Lung (tissue), 12 donors: ENCODE results near the gene KIF7. TPM values are rescaled to one million over a fixed set of nuclear protein-coding genes. Genes with fewer than 3 reads are reported as not detected.
"Not testable (repeated sequence)": the region's sequence is repeated elsewhere in the genome, so short reads cannot be mapped to it uniquely, and the experiment has no call there.

ENCODE experiments used
- ATAC-seq: fragments of 200-7000 bp; cut with Tn5 transposase; one replicate; pipeline ENCODE4 v1.9.1; 2020; ENCODE audit warnings: moderate number of reproducible peaks; ENCODE audit not compliant: insufficient read depth, low FRiP score
- DNase-seq, 3 donors: peaks; one replicate each; pipeline ENCODE4 v3.0.0-alpha.2; 2013 to 2017
- H3K27ac ChIP-seq, 2 donors: one replicate each; pipeline ENCODE4 v1.5.1; 2013; ENCODE audit warnings: mild to moderate bottlenecking in 2 of 2, moderate library complexity in 2 of 2, control low read depth in 1 of 2, inconsistent platforms in 1 of 2, low read depth in 1 of 2, low read length in 1 of 2
- H3K27me3 ChIP-seq, 3 donors: one replicate each; pipeline ENCODE4 v1.5.1; 2013; ENCODE audit warnings: low read length in 2 of 3; ENCODE audit not compliant: control insufficient read depth in 3 of 3, insufficient read depth in 3 of 3
- H3K36me3 ChIP-seq, 4 donors: one replicate each; pipeline ENCODE4 v1.5.1; 2013; ENCODE audit warnings: low read length in 4 of 4, mild to moderate bottlenecking in 1 of 4, moderate library complexity in 1 of 4; ENCODE audit not compliant: control insufficient read depth in 4 of 4, insufficient read depth in 4 of 4
- H3K4me1 ChIP-seq, 5 donors: one replicate each; pipeline ENCODE4 v1.5.1; 2013; ENCODE audit warnings: low read length in 5 of 5, mild to moderate bottlenecking in 2 of 5, moderate library complexity in 1 of 5; ENCODE audit not compliant: control insufficient read depth in 5 of 5, insufficient read depth in 5 of 5
- H3K4me3 ChIP-seq: one replicate; pipeline ENCODE4 v1.5.1; 2013; ENCODE audit warnings: mild to moderate bottlenecking, control low read depth, moderate library complexity
- H3K9ac ChIP-seq, 2 donors: one replicate each; pipeline ENCODE4 v1.5.1; 2013; ENCODE audit warnings: low read length in 2 of 2, control low read depth in 1 of 2; ENCODE audit not compliant: insufficient read depth in 1 of 2
- H3K9me3 ChIP-seq, 4 donors: one replicate each; pipeline ENCODE4 v1.5.1; 2013; ENCODE audit warnings: low read length in 3 of 4, mild to moderate bottlenecking in 1 of 4, moderate library complexity in 1 of 4; ENCODE audit not compliant: control insufficient read depth in 4 of 4, insufficient read depth in 3 of 4
- CTCF ChIP-seq: IDR thresholded peaks from 2 replicates; pipeline ENCODE4 v1.5.1; 2012; ENCODE audit warnings: mild to moderate bottlenecking; ENCODE audit errors: control extremely low read depth, extremely low read depth
- WGBS, 2 donors: extraction: QIAGEN DNeasy Blood & Tissue Kit; methylation state at CpG; one replicate each; pipeline ENCODE4 v1.1.7; 2013; 5-methylcytosine and 5-hydroxymethylcytosine counted together
- polyA plus RNA-seq, 2 donors: library from polyadenylated mRNA; stranded (reverse); fragments of 200-250 nt; gene quantifications; one replicate each; pipeline ENCODE4 v1.2.1, GENCODE V29; 2013
- total RNA-seq, 2 donors: library from RNA; depleted of rRNA in 1 of 2; stranded (reverse); fragments of >200 nt in 1 of 2; gene quantifications; one replicate each; pipeline ENCODE4 v1.2.1, GENCODE V29; 2014 to 2021
- donor health status: control.
- donor health status: control.
- donor health status: Bipolar disorder and iron deficiency.
- donor health status: healthy.
- donor health status: DM: yes; HTN: yes; CAD: no.

KIF7 gene
- total and polyA plus RNA-seq, 4 donors, result 1.3 to 6.5 (median 2.7) TPM

DNA sequence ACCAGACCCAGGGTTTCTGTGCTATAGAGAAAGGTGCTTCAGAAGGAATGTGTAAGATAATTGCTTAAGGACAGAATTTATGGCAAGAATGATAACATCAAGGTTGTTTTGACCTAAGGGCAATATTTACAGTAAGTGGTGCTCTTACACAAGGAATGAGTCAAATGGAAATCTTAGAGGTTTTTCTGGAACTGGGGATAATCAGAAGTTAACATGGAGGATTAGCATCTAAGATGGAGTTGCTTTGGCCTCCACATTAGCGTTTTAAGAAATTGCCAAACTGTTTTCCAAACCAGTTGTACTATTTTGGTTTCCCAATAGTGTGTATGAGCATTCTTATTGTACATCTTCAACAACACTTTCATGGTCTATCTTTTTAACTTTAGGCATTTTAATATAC, 38.4 kb upstream of the KIF7 start:
- ATAC-seq, result no peak
- Histone ChIP-seq H3K4me1 (peaks cover 0 to 8% (median 0%) of the 10 kb centered on the region in 5 donors), H3K27ac (no peak overlapping the region), H3K27me3 (no peaks in the 10 kb centered on the region), H3K9ac (no peak overlapping the region), H3K9me3 (no peaks in the 10 kb centered on the region), H3K4me3 (no peak overlapping the region), H3K36me3 (no peaks in the 10 kb centered on the region)
- no peak for DNase-seq
- WGBS, 2 donors, result 71 to 82% methylated on average over 1 of the region's 1 CpG
- TF ChIP-seq CTCF, result no peak

DNA sequence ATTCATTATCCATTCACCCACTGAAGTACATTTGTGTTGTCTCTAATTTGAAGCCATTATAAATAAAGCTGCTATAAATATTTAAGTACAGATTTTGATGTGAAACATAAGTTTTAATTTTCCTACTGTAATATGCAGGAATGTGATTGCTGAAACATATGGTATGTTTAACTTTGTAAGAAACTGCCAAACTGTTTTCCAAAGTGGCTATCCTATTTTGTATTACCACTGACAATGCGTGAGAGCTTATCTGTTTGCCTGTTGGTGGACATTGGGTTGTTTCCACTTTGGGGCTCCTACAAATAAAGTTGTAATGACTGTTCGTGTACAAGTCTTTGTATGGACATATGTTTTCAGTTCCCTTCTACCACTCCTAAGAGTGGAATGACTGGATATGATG, 37.8 kb upstream of the KIF7 start:
- H3K4me1 ChIP-seq, result peaks cover 0 to 8% (median 0%) of the 10 kb centered on the region in 5 donors
- no peaks in the 10 kb centered on the region for H3K27me3 ChIP-seq
- H3K9me3 ChIP-seq, result no peaks in the 10 kb centered on the region
- TF ChIP-seq CTCF, result no peak
- WGBS, 2 donors, result 38 to 85% methylated on average over 2 of the region's 2 CpGs
- H3K4me3 ChIP-seq, result no peak overlapping the region
- DNase-seq, result peak in 2 of 3 donors; percentile 59 to 69
- no peak overlapping the region for H3K27ac ChIP-seq
- ATAC-seq, result no peak
- H3K36me3 ChIP-seq, result no peaks in the 10 kb centered on the region
- no peak overlapping the region for H3K9ac ChIP-seq

DNA sequence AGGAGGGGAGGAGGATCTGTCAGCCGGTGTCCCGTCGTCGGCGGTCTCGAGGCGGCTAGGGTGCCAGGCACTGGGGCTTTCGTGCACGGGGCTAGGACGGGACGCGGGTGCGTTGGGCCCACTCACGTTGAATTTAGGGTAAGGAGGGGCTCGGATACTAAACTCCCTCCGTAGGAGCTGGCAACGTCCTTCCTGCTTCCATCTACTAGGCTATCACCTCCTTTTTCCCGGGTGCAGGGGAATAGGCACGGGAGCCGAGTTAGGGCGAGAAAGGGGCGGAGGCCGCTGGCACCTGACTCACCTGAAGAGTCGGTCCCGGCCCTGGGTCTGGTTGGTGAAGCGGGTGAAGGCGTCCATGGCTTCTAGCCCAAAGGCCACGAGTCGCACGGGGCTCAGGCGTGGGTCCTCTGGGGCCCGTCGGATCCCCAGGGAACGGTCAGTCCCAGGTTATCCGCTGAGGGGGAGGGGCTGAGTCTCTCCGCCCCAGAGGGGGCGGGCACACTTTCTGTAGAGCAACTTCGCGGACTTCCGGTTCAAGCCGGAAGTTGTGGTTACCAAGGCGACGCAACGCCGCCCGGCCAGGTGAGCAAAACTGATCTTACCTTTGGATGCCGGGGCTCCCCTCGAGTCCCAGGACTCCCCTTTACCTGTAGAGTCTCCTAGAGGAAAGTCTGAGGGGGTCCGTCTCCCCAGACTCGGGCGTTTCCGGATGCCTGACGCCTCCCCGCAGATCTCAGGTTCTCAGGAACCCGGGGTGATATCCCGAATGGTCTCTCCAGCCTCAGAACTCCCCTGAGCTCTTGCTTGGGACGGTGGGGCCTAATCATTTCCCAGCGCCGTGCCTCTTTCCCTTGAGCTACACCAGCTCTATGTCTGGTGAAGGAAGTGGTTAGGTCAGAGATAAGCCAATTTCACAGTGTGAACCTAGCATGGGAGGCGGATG, 35.3 kb upstream of the KIF7 start, which contains the start of the genes PEX11A and WDR93:
TSS of gene PEX11A (minus strand) at position 479 of the 943 bp plus-strand sequence. CDS start at position 357, 122 bp downstream.
TSS of gene WDR93 (plus strand) at position 536 of the 943 bp plus-strand sequence. CDS start 10,936 bp downstream, outside the sequence.
- 2% methylated on average over 59 to 60 of the region's 60 CpGs for WGBS, 2 donors
- Histone ChIP-seq H3K27ac (peak within 1 kb of the TSS; percentile 48 to 64), H3K36me3 (peaks cover 0 to 2% (median 0%) of the 10 kb centered on the region in 4 donors), H3K27me3 (no peaks in the 10 kb centered on the region), H3K9ac (peak within 1 kb of the TSS; percentile 31 to 76), H3K4me3 (peak within 1 kb of the TSS; percentile 67), H3K4me1 (peaks cover 0 to 8% (median 0%) of the 10 kb centered on the region in 5 donors), H3K9me3 (no peaks in the 10 kb centered on the region)
- ATAC-seq, result peak; percentile 91
- no peak for TF ChIP-seq CTCF
- DNase-seq, result peak; percentile 82 to 89 (median 83)

DNA sequence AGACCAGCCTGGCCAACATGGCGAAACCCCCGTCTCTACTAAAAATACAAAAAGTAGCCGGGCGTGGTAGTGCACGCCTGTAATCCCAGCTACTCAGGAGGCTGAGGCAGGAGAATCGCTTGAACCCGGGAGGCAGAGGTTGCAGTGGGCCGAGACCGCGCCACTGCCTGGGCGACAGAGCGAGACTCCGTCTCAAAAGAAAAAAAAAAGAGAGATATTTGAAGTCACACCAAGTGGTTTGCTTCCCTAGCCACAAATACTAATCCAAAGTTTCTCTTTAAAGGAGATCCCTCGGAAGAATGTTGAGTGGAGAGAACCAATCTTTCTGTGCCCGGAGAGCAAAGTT, 34.6 kb upstream of the KIF7 start:
- ATAC-seq, result not testable (repeated sequence)

More for the DNA sequence above, 34.6 kb upstream of the KIF7 start:
- H3K9me3 ChIP-seq, DNase-seq, H3K27me3 ChIP-seq, H3K4me1 ChIP-seq, H3K36me3 ChIP-seq: not testable (repeated sequence)
- H3K27ac ChIP-seq, result peak overlapping the region; percentile 48 to 64
- 49 to 62% methylated on average over 15 of the region's 15 CpGs for WGBS, 2 donors
- peak overlapping the region; percentile 67 for H3K4me3 ChIP-seq
- H3K9ac ChIP-seq, result peak overlapping the region; percentile 31 to 76
